Metanephros (tissue), 2 donors: ENCODE data around the gene TIRAP. TPM values are rescaled to one million over a fixed set of nuclear protein-coding genes. Genes with fewer than 3 reads are reported as not detected.

Experiments used
- small RNA-seq: library from RNA; depleted of rRNA; stranded (forward); fragments of <200 nt; gene quantifications from one replicate; pipeline ENCODE3, GENCODE V24; 2014; ENCODE audit warnings: low replicate concordance
- total RNA-seq: library from RNA; depleted of rRNA; stranded (reverse); fragments of >200 nt; gene quantifications from one replicate; pipeline ENCODE4 v1.2.3, GENCODE V29; 2014

Gene TIRAP, protein sequence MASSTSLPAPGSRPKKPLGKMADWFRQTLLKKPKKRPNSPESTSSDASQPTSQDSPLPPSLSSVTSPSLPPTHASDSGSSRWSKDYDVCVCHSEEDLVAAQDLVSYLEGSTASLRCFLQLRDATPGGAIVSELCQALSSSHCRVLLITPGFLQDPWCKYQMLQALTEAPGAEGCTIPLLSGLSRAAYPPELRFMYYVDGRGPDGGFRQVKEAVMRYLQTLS
- 9.0 TPM for total RNA-seq

DNA sequence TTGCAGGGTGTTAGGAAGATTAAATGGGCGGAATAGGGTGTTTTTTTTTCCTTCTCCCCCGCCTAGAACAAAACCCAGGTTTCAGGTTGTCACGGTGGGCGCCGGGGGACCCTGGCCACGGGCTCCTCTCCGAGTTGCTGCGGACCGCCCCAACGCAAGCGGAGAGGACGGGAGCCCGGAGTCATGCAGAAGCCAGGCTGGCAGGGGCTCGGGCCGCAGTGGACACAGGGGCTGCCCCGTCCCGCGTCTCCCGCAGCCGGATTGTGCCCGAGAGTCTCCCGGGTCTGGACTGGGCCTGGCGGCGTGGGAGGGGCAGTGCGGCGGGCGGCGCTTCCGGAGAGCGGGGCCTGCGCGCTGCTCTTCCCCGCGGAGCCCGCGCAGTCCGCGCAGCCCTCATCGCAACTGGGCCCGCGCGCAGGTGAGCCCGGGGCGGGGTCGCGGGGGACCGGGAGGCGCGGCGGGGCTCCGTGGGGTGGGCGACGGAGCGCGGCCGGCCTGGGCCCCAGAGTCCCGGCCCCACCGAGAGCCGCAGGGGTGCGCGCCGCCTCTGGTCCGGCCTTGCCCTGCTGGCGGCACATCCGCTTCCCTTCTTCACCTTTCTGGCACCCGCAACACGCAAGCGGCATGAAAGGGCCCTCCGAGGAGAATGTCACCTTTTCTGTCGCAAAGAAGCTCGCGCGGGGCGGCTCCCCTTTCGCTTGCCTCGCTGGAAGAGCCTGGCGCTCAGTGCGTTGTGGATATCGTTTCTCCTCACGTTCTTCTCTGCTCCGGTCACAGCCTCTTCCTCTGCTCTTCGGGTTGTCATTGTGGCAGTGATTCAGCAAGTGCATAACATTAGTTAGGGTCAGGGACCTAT is at the start of gene TIRAP:
TSS of gene TIRAP (plus strand) at position 358 of the 856 bp plus-strand sequence. CDS start 7,802 bp downstream, outside the sequence.

DNA sequence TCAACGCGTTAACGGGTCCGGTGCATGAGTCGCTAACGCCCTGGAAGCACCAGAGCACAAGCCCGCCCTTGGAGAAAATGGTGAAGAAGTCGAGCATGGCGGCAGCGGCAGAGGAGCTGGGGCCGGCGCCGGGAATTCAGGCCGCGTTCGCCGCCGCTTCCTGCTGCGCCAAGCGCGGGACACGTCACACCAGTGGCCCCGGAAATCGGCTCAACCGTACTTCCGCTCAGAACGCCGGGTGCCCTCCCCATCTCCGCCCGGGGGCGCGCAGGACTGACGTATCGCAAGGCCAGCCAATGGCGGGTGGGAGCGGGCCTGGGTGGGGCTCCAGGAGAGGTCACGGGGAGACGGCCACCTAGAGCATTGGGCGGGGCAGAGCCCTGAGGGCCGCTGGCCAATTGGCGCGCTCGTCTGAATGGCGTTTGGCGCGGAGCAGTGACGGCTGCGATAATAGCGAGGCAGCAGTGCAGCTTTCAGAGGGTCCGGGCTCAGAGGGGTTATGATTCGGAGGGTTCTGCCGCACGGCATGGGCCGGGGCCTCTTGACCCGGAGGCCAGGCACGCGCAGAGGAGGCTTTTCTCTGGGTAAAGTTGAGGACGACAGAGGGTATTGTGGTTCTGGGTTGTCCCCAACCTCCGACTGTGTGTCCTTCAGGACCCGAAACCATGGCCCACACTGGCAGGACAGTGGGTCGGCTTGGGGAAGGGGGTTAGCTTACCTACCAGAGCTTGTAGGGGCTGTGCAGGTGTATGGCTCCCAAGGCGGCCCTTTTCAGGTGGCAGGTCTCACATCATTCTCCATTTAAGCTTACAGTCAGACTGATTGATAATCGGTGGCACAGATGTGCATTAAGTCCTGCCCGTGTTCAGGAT is 13.9 kb upstream of the TIRAP start, which contains the start of the genes FOXRED1 and SRPRA:
TSS of gene FOXRED1 (plus strand) at position 447 of the 872 bp plus-strand sequence. CDS start at position 500, 53 bp downstream.
TSS of gene SRPRA (minus strand) at position 188 of the 872 bp plus-strand sequence. CDS start at position 97, 91 bp downstream.

DNA sequence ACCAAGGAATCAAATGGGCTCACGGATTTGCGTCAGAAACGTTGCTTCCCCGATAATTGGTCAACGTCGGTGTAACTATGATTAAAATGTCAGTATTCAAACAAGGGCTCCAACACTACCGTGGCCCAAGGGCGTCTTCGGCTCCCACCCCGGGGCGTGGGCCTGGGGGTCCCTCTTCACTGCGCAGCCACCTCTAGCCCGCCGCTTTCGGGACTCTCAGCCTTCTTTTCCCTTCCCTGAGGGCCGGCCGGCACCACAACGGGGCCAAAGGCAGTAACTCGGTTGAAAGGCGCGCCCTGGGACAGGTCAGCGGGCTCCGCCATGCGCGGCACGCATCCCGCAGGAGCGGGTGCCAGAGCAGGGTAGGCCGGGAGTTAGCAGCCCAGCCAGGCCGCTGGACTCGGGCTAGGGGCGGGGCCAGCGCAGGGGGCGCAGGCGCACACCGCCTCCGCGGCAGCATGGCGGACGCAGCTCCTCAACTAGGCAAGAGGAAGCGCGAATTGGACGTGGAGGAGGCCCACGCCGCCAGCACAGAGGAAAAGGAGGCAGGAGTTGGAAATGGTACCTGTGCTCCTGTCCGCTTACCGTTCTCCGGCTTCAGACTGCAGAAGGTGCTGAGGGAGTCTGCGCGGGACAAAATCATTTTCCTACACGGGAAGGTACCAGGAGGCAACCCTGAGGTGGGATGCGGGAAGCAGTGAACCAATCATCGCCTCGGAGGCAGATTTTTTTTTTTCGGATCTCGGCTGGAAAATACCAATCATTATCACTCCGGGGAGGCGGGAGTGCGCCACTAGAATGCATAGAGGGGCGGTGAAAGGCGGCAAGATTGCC is 20.9 kb downstream of the TIRAP start, which contains the start of gene DCPS:
TSS of gene DCPS (plus strand) at position 438 of the 834 bp plus-strand sequence. CDS start at position 459, 21 bp downstream.

Small RNAs within 50 kb of the gene (small RNA-seq; reads per million reads assigned to genes)
- not detected for gene RN7SL351P

Other genes starting within 250 kb of the TIRAP start
- gene CDON, start 220.2 kb upstream of the TIRAP start, total RNA-seq: 34.1 TPM
- gene RPUSD4, start 71.4 kb upstream of the TIRAP start, total RNA-seq: 32.2 TPM
- 14.1 TPM for gene FAM118B, start 71.3 kb upstream of the TIRAP start, total RNA-seq
- gene SRPRA, start 14.2 kb upstream of the TIRAP start, total RNA-seq: 38.0 TPM
- 25.2 TPM for gene FOXRED1, start 13.9 kb upstream of the TIRAP start, total RNA-seq
- gene DCPS, start 21.0 kb downstream of the TIRAP start, total RNA-seq: 9.7 TPM
- gene ST3GAL4, start 72.6 kb downstream of the TIRAP start, total RNA-seq: 23.8 TPM